Gastroesophageal sphincter (tissue), 4 donors: Measurements from ENCODE around the gene ZNF787. TPM values are rescaled to one million over a fixed set of nuclear protein-coding genes. Genes with fewer than 3 reads are reported as not detected.
"Not testable (repeated sequence)": the region's sequence is repeated elsewhere in the genome, so short reads cannot be mapped to it uniquely, and the experiment has no call there.

ENCODE experiments used
- ATAC-seq: fragments of 150-250 bp; one replicate; pipeline ENCODE4 v1.9.1; 2016; ENCODE audit warnings: mild to moderate bottlenecking, moderate library complexity
- H3K27ac ChIP-seq, 4 donors: fragments of 200-600 bp; sonication (generic) in 3 of 4; 1 replicate in 3 of 4; 2 replicates in 1 of 4; pipeline ENCODE4 v1.5.1; 2016 to 2019
- H3K27me3 ChIP-seq: fragments of 200-600 bp; sonication (generic); one replicate; pipeline ENCODE4 v1.5.1; 2019
- H3K36me3 ChIP-seq, 2 donors: fragments of 200-600 bp; sonication (generic); one replicate each; pipeline ENCODE4 v1.5.1; 2019; ENCODE audit warnings: control low read depth in 1 of 2
- H3K4me1 ChIP-seq, 3 donors: fragments of 200-600 bp; sonication (generic); 1 replicate in 2 of 3; 2 replicates in 1 of 3; pipeline ENCODE4 v1.5.1; 2016 to 2019; ENCODE audit warnings: control low read depth in 2 of 3
- H3K4me3 ChIP-seq, 2 donors: fragments of 200-600 bp; sonication (generic); one replicate each; pipeline ENCODE4 v1.5.1; 2019; ENCODE audit warnings: mild to moderate bottlenecking in 1 of 2, moderate library complexity in 1 of 2
- H3K9me3 ChIP-seq, 3 donors: fragments of 200-600 bp; sonication (generic); one replicate each; pipeline ENCODE4 v1.5.1; 2017 to 2019; ENCODE audit warnings: control low read depth in 2 of 3
- EP300 ChIP-seq: sonication (generic); formaldehyde crosslinking; IDR thresholded peaks from one replicate; pipeline ENCODE4 v1.6.1; 2017; ENCODE audit warnings: antibody characterized with exemption, mild to moderate bottlenecking
- POLR2A ChIP-seq, 2 donors: fragments of 450-650 bp; IDR thresholded peaks; one replicate each; pipeline ENCODE4 v1.6.1; 2017; ENCODE audit warnings: antibody characterized with exemption in 2 of 2, mild to moderate bottlenecking in 2 of 2, moderate library complexity in 1 of 2
- POLR2AphosphoS5 ChIP-seq: sonication (generic); formaldehyde crosslinking; IDR thresholded peaks from one replicate; pipeline ENCODE4 v1.6.1; 2017; ENCODE audit warnings: antibody characterized with exemption
- WGBS, 2 donors: methylation state at CpG; one replicate each; pipeline ENCODE4 v1.1.5; 2018; ENCODE audit warnings: low coverage in 1 of 2; 5-methylcytosine and 5-hydroxymethylcytosine counted together
- total RNA-seq, 4 donors: library from RNA; depleted of rRNA; stranded (reverse); fragments of >200 nt; gene quantifications; one replicate each; pipeline ENCODE4 v1.1.0, GENCODE V29; 2016
- TF ChIP-seq, protein P1 (sequence below), 4 experiments: fragments of 200-600 bp in 2 of 4; fragments of 450-650 bp in 2 of 4; sonication (generic) in 1 of 4; IDR thresholded peaks; one replicate each; pipeline ENCODE4 v1.5.1; 2017 to 2019; ENCODE audit warnings: antibody characterized with exemption in 4 of 4, mild to moderate bottlenecking in 2 of 4, moderate library complexity in 2 of 4

Gene ZNF787
- total RNA-seq, 4 donors from 2014 or later, result 18.6 to 31.8 (median 19.7) TPM

DNA sequence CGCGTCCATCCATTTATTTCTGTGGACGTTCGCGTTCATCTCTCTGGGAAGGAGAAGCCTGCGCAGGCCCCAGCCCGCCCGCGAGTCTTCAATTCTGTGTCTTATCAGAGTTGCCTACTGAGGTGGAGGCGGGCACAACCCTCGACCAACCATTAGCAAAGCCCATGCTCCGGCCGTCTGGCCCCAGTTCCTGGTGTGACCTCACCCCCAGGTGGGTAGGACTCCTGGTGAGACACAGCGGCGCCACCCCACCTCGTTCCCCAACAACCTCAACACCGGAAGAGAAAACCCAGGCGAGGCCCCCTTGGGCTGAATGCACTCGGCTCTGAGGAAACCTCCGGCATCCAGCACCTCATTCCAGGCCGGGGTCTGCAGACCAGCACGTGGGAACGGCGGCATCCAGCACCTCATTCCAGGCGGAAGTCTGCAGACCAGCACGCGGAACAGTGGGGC is 14.7 kb downstream of the ZNF787 start:
- Histone ChIP-seq H3K27me3 (no peaks in the 10 kb centered on the region), H3K36me3 (peaks cover 0 to 18% of the 10 kb centered on the region in 2 donors), H3K9me3 (no peaks in the 10 kb centered on the region), H3K27ac (peak overlapping the region in 3 of 4 donors; percentile 84 to 87 (median 85)), H3K4me1 (peaks cover 8 to 84% (median 61%) of the 10 kb centered on the region in 3 donors), H3K4me3 (no peak overlapping the region)
- TF ChIP-seq POLR2A (IDR thresholded peaks at IDR 0.05), result no peak
- TF ChIP-seq POLR2AphosphoS5, result no peak
- no peak for TF ChIP-seq EP300
- TF ChIP-seq, protein P1, sequence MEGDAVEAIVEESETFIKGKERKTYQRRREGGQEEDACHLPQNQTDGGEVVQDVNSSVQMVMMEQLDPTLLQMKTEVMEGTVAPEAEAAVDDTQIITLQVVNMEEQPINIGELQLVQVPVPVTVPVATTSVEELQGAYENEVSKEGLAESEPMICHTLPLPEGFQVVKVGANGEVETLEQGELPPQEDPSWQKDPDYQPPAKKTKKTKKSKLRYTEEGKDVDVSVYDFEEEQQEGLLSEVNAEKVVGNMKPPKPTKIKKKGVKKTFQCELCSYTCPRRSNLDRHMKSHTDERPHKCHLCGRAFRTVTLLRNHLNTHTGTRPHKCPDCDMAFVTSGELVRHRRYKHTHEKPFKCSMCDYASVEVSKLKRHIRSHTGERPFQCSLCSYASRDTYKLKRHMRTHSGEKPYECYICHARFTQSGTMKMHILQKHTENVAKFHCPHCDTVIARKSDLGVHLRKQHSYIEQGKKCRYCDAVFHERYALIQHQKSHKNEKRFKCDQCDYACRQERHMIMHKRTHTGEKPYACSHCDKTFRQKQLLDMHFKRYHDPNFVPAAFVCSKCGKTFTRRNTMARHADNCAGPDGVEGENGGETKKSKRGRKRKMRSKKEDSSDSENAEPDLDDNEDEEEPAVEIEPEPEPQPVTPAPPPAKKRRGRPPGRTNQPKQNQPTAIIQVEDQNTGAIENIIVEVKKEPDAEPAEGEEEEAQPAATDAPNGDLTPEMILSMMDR (IDR thresholded peaks at IDR 0.05), result no peak
- no peak for ATAC-seq
- 71% methylated on average over 5 of the region's 27 CpGs; no CpG with 5 or more reads in 1 of the 2 donors for WGBS, 2 donors

DNA sequence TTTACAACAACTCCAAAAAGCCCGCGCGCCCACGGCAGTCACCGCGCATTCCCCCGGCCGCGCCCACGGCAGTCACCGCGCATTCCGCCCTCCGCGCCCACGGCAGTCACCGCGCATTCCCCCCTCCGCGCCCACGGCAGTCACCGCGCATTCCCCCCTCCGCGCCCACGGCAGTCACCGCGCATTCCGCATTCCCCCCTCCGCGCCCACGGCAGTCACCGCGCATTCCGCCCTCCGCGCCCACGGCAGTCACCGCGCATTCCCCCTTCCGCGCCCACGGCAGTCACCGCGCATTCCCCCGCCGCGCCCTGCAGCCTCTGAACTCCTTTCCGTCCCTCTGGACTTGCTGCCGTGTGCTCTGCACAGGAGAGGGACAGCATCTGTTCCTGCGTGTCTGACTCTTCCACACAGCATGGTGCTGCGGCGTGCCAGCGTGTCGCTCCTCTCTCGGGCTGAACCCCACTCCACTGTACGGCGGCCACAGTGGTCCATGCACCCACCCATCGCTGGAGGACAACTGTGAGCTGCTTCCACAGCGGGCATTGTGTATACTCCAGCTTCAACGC is 15.2 kb downstream of the ZNF787 start:
- H3K36me3 ChIP-seq, result peaks cover 0 to 24% of the 10 kb centered on the region in 2 donors
- peak overlapping the region; percentile 50 to 87 (median 84) for H3K27ac ChIP-seq
- H3K4me1 ChIP-seq, result peaks cover 3 to 78% (median 56%) of the 10 kb centered on the region in 3 donors
- H3K4me3 ChIP-seq, result peak overlapping the region in 1 of 2 donors; percentile 25
- ATAC-seq, H3K27me3 ChIP-seq, H3K9me3 ChIP-seq: not testable (repeated sequence)
- 86 to 92% methylated on average over 30 to 35 of the region's 61 CpGs for WGBS, 2 donors

DNA sequence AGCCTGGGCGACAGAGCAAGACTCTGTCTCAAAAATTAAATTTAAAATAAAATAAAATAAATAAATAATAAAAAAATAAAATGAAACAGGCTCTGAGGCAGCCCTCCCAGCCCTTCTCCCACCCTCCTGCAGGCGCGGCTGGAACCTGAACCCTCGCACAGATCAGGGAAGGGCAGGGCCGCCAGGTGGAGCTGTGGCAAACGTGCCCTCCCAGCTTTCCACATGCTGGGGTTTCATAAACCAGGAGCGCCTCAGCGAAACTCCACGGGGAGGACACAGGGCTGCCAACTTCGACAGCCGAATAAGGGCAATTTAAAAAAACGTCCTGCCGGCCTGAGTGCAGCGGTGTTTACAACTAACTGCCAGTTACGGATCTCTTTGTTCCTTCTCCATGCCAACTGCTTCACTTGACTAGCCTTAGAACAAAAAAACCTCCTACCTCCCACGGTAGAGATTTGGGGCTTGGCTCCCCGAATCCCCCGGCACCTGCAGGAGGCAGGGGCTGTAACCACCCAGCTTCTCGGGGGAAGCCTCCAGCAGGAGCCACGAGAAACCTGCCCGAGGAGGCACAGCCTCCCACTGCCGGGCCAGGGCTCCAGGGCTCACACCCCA is 15.9 kb downstream of the ZNF787 start:
- ATAC-seq, result peak; percentile 91
- no peaks in the 10 kb centered on the region for H3K27me3 ChIP-seq
- peak overlapping the region; percentile 50 to 87 (median 84) for H3K27ac ChIP-seq
- TF ChIP-seq, protein P1 (IDR thresholded peaks at IDR 0.05), result peak in 3 of 4 experiments; percentile 82 to 92 (median 88)
- peak; percentile 79 for TF ChIP-seq POLR2AphosphoS5
- TF ChIP-seq POLR2A (IDR thresholded peaks at IDR 0.05), result no peak
- TF ChIP-seq EP300, result no peak
- H3K36me3 ChIP-seq, result peaks cover 0 to 29% of the 10 kb centered on the region in 2 donors
- peak overlapping the region in 1 of 2 donors; percentile 25 for H3K4me3 ChIP-seq
- no peaks in the 10 kb centered on the region for H3K9me3 ChIP-seq
- H3K4me1 ChIP-seq, result peaks cover 3 to 71% (median 49%) of the 10 kb centered on the region in 3 donors
- 0 to 8% methylated on average over 2 to 14 of the region's 22 CpGs for WGBS, 2 donors

DNA sequence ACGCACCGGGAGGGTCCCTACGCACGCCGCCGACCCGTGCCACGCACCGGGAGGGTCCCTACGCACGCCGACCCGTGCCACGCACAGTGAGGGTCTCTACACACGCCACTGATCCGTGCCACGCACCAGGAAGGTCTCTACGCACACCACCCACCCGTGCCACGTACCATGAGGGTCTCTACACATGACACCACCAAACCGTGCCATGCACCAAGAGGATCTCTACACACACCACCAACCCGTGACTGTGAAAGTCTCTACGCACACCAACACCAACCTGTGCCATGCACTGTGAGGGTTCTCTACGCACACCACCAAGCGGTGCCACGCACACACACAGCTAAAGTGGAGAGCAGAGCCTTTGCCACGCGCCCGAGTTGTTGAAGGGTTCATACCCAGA is 16.7 kb downstream of the ZNF787 start:
- Histone ChIP-seq H3K27me3 (no peaks in the 10 kb centered on the region), H3K4me3 (peak overlapping the region in 1 of 2 donors; percentile 25), H3K27ac (peak overlapping the region in 2 of 4 donors; percentile 84 to 85), H3K36me3 (peaks cover 0 to 35% of the 10 kb centered on the region in 2 donors), H3K4me1 (peaks cover 3 to 64% (median 43%) of the 10 kb centered on the region in 3 donors), H3K9me3 (no peaks in the 10 kb centered on the region)
- TF ChIP-seq EP300, result no peak
- no peak for TF ChIP-seq POLR2A (IDR thresholded peaks at IDR 0.05)
- TF ChIP-seq POLR2AphosphoS5, result no peak
- TF ChIP-seq, protein P1 (IDR thresholded peaks at IDR 0.05), result no peak
- WGBS, 2 donors, result 89 to 95% methylated on average over 5 to 9 of the region's 29 CpGs
- ATAC-seq, result no peak

DNA sequence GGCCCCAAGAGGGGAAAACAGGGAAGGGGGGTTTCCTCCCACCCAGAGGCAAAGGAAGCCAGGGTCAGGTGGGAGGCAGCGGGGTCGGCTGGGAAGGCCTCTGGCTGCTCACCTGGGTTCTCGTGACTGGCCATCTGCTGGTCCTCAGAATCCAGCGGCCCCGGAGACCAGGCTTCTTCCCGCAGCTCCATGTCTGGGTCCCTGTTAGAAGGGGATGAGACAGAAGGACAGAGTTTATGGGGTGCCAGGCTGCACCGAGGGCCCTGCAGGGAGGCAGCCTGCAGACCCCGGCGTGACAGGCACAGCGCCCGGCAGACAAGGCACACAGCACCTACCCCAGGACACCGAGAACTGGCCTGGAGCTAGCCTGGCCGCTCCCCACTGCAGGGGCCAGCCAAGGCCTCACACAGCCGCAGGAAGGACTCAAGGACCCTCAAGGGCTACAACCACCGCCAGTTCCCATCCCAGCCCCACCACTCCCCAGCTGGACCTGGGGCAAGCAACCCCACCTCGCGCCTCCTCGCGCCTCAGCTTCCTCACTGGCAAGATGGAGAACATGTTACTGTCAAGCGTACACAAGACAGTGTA is 18.0 kb downstream of the ZNF787 start:
- no peak for ATAC-seq
- Histone ChIP-seq H3K36me3 (peaks cover 0 to 44% of the 10 kb centered on the region in 2 donors), H3K27me3 (no peaks in the 10 kb centered on the region), H3K4me1 (peaks cover 3 to 51% (median 30%) of the 10 kb centered on the region in 3 donors), H3K27ac (peak overlapping the region in 2 of 4 donors; percentile 19 to 25), H3K4me3 (no peak overlapping the region), H3K9me3 (no peaks in the 10 kb centered on the region)
- WGBS, 2 donors, result 100% methylated on average over 1 of the region's 20 CpGs; no CpG with 5 or more reads in 1 of the 2 donors
- TF ChIP-seq POLR2A (IDR thresholded peaks at IDR 0.05) (no peak), EP300 (no peak), POLR2AphosphoS5 (no peak)
- TF ChIP-seq, protein P1 (IDR thresholded peaks at IDR 0.05), result no peak
